ENCODE measurements around the gene TECTA.

GRCh38 chr11:121179306-121179705 lies 78.3 kb downstream of the TECTA start:
- TF ChIP-seq POLR2A (IDR thresholded peaks at IDR 0.05; ENCODE audit: low read length) (no peak), GATA1 (IDR thresholded peaks at IDR 0.05; ENCODE audit: low read depth, low read length) (no peak)
